ENCODE results near the gene ARSG. TPM values are rescaled to one million over a fixed set of nuclear protein-coding genes. Genes with fewer than 3 reads are reported as not detected.

Gene ARSG
- total and polyA plus RNA-seq, 2 of the 13 experiments (the other 11 are each of a cell fraction or from before 2014, with no cell fraction given), result 3.7 to 15.2 TPM

GRCh38 chr17:68290268-68290954 is 884 bp upstream of the ARSG start (continued):
- TF ChIP-seq TIGD3 (CRISPR knock-in tag; IDR thresholded peaks at IDR 0.05; ENCODE audit: borderline replicate concordance) (no peak), CHCHD3 (CRISPR knock-in tag; IDR thresholded peaks at IDR 0.05) (no peak), RARG (CRISPR knock-in tag; IDR thresholded peaks at IDR 0.05; ENCODE audit: low read depth) (no peak), PRDM10 (CRISPR knock-in tag; IDR thresholded peaks at IDR 0.05; ENCODE audit: low read depth) (no peak), ZBTB44 (CRISPR knock-in tag; IDR thresholded peaks at IDR 0.05) (no peak), BCL6 (CRISPR knock-in tag; IDR thresholded peaks at IDR 0.05) (no peak; the same call in 1 of the 2 replicates), STAT6 (CRISPR knock-in tag; IDR thresholded peaks at IDR 0.05; ENCODE audit: borderline replicate concordance) (0 out of 2 replicates have a peak, but pooled peaks have one; percentile 49), ZNF17 (CRISPR knock-in tag; IDR thresholded peaks at IDR 0.05) (no peak), CHD4 (IDR thresholded peaks at IDR 0.05; ENCODE audit: borderline replicate concordance, low read length) (no peak), RFX1 (IDR thresholded peaks at IDR 0.05) (no peak), CCAR2 (optimal IDR thresholded peaks at IDR 0.05; ENCODE audit: low read depth, low read length) (no peak), ZNF589 (CRISPR knock-in tag; conservative IDR thresholded peaks at IDR 0.05) (no peak), ZNF557 (CRISPR knock-in tag; IDR thresholded peaks at IDR 0.05) (no peak), MXI1 (IDR thresholded peaks at IDR 0.05; ENCODE audit: borderline replicate concordance, low read depth, low read length) (peak; percentile 48; the same call in 1 of the 3 replicates), STAG1 (CRISPR knock-in tag; IDR thresholded peaks at IDR 0.05) (no peak), ZNF572 (CRISPR knock-in tag; IDR thresholded peaks at IDR 0.05) (no peak), ZNF563 (CRISPR knock-in tag; IDR thresholded peaks at IDR 0.05) (peak; percentile 60; the same call in 1 of the 2 replicates), ZNF121 (CRISPR knock-in tag; IDR thresholded peaks at IDR 0.05) (no peak; the same call in 1 of the 2 replicates), RXRB (CRISPR knock-in tag; IDR thresholded peaks at IDR 0.05; ENCODE audit: borderline replicate concordance) (0 out of 2 replicates have a peak, but pooled peaks have one; percentile 2)
